ENCODE results near the gene CAPG.
A peak's percentile ranks its signal among the peaks of the same experiment; 100 is the strongest.
"Not testable (repeated sequence)": the region's sequence is repeated elsewhere in the genome, so short reads cannot be mapped to it uniquely, and the experiment has no call there.

Gene CAPG

DNA sequence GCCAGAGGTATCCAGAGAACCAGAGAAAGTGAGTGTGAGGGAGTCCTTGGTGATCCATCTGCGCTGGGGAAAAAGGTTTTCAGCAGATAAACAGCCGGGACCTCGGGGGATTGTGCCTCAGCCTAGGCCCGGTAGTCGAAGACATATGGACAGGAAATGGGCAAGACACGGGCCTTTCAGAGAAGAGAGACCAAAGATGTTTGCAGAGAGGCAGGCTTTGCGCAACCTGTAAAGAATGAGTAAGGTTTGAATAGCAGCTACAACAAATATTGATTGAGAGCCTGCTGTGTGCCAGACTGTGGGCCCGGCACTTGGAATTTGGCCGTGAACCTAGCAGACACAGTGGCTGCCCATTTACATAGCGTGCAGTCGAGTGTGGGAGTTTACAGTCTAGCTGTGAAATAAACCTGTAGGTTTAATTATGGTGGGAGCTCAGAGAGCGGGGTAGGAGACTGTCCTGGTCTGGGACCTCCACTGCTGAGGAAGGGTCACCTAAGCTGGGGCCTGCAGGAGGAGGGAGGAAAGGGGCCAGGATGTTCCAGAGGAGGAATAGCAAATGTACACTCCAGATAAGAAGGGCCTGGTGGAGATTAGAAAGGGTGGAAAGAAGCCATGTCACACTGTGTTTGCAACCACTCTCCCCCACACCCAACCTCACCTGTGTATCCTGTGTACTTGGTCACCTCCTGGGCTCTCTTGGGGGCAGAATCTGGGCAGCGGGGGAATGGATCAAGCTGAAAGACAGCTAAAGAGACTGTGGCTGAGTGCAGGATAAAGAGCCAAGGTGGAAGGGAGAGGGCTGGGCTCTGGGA lies 11.3 kb upstream of the CAPG start:
- H3K27me3 ChIP-seq (ENCODE audit: low read depth), result no peaks in the 10 kb centered on the region
- in situ Hi-C loops (cut with MboI; ENCODE audit: low sequenced_read_pairs), result no loop called here
- DNase-seq (ENCODE audit: low spot score in 2 of 2), result no peak

DNA sequence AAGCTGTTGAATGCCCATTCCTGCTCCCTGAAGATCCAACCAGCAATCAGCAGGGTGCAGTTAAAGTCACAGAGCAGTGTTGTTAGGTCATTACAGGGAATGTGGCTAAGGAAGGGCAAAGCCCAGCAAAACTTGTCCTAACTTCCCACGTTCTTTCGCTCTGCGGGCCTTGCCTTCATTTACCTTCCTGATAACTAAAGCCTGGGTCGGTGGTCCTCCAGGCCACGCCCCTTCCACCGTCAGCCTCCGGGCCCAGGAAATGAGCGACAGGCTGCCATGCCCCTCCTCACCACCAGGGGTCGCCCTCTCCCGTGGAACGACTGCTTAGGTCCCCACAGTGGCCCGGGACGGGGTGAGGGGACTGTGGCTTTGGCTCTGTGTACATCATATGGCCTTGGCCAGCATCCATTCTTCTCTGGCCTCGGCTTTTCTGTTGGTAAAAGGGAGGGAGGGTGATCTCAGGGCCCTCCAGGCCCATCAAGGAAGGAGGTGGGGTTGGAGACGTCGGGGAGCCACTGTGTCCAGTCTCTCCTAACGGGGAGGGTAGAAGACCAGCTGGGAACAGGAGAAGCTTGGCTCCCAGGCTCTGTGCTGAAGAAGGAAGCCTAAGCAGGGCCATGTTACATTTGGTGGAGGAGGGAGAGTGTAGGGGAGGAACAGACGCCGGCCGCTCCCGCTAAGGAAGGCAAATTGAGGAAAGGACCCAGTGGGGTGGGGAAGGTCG lies 10.5 kb upstream of the CAPG start:
- DNase-seq (ENCODE audit: low spot score in 2 of 2), result peak; percentile 82 to 96
- H3K36me3 ChIP-seq (replicated peaks), result no peaks in the 10 kb centered on the region

More for the DNA sequence above, 11.3 kb upstream of the CAPG start:
- Histone ChIP-seq H3K4me3 (no peak overlapping the region), H3K36me3 (replicated peaks) (no peaks in the 10 kb centered on the region), H3K9me3 (no peaks in the 10 kb centered on the region), H3K4me1 (peaks cover 24% of the 10 kb centered on the region)

DNA sequence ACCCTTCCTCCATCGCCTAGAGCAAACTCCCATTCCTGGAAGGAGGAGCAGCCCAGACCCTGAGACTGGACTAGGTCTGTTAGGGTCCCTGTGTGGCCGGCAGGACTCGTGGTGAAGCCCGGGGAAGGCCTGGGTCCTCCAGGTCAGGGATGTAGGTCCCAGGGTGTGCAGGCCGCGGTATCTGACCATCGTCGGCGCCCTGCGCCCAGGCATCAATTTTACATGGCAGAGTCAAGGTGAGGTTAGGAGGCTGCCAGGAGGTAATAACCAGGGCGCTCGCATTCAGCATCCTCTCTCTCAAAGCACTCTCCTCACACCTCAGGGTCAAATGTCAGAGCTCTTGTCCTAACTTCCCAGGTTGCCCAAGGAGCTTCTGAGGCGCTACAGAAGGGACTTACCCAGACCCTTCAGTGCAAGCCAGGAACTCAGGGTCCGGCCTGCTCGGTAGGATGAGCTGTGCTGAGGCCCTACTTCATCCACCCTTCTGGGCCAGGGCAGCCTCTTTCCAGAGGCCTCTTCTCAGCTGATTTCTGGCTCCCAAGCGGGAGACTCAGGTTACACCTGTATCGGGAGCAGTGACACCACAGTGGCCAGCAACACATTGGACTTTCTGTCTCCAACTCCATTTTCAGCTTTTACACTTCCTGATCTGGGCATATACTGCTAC lies 9.0 kb upstream of the CAPG start:
- peak overlapping the region; percentile 65 for H3K4me3 ChIP-seq
- no peaks in the 10 kb centered on the region for H3K9me3 ChIP-seq
- peaks cover 24% of the 10 kb centered on the region for H3K4me1 ChIP-seq
- H3K36me3 ChIP-seq (replicated peaks), result no peaks in the 10 kb centered on the region
- H3K27me3 ChIP-seq (ENCODE audit: low read depth), result no peaks in the 10 kb centered on the region
- no peak for DNase-seq (ENCODE audit: low spot score in 2 of 2)
- in situ Hi-C loops (cut with MboI; ENCODE audit: low sequenced_read_pairs), result loop anchor here (5.0 kb wide), 1 partner anchor 133 kb away; no protein-coding TSS in a partner anchor

More for the DNA sequence above, 10.5 kb upstream of the CAPG start:
- H3K9me3 ChIP-seq, result no peaks in the 10 kb centered on the region
- in situ Hi-C loops (cut with MboI; ENCODE audit: low sequenced_read_pairs), result no loop called here
- H3K4me1 ChIP-seq, result peaks cover 24% of the 10 kb centered on the region
- no peak overlapping the region for H3K4me3 ChIP-seq
- no peaks in the 10 kb centered on the region for H3K27me3 ChIP-seq (ENCODE audit: low read depth)

DNA sequence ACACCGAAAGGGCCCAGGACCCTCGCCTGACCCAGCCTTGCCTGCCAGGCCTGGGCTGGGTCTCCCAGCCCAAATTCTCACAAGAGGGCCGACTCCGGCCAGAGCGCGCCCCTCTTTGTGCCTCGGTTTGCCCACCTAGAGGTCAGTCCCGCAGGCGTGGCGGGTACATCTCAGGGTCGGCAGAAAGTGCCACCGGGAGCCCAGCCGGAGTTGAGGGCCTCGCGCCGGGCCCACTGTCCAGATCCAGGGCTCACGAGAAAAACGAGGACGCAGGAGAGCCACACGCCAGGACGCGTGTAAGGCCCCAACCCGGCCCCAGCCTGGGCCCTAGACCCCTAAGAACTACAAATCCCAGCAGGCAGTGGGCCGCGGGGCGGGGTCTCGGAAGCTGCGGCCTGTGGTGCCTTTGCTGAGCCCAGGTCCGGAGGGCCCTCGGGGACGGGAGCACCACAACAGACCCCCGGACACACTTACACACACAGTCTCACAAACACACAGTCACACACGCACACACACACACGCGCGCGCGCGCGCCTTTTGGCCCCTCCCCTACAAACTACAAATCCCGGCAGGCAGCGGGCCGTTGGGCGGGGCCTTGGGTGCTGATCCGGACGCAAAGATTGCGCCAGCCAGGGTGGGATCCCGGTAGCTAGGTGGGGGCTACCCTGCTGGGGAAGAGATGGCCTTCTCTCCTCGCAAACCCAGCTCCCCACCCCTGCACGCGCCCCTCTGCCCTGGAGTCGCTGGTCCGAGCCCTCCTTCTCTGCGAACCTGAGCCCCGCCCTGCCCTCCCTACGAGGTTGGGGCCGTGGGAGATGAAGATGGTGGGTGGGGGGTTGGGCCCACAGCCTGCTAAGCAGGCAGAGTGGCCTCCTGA lies 8.2 kb upstream of the CAPG start, which contains the start of gene SH2D6:
TSS of gene SH2D6 (plus strand) at position 583 of the 877 bp plus-strand sequence. CDS start 10,752 bp downstream, outside the sequence.
- H3K9me3 ChIP-seq, result no peaks in the 10 kb centered on the region
- DNase-seq (ENCODE audit: low spot score in 2 of 2), result peak; percentile 73 to 90
- H3K36me3 ChIP-seq (replicated peaks), result no peaks in the 10 kb centered on the region
- peaks cover 24% of the 10 kb centered on the region for H3K4me1 ChIP-seq
- in situ Hi-C loops (cut with MboI; ENCODE audit: low sequenced_read_pairs), result loop anchor here (5.0 kb wide), 1 partner anchor 134 kb away; no protein-coding TSS in a partner anchor
- no peaks in the 10 kb centered on the region for H3K27me3 ChIP-seq (ENCODE audit: low read depth)
- peak within 1 kb of the TSS; percentile 65 for H3K4me3 ChIP-seq

DNA sequence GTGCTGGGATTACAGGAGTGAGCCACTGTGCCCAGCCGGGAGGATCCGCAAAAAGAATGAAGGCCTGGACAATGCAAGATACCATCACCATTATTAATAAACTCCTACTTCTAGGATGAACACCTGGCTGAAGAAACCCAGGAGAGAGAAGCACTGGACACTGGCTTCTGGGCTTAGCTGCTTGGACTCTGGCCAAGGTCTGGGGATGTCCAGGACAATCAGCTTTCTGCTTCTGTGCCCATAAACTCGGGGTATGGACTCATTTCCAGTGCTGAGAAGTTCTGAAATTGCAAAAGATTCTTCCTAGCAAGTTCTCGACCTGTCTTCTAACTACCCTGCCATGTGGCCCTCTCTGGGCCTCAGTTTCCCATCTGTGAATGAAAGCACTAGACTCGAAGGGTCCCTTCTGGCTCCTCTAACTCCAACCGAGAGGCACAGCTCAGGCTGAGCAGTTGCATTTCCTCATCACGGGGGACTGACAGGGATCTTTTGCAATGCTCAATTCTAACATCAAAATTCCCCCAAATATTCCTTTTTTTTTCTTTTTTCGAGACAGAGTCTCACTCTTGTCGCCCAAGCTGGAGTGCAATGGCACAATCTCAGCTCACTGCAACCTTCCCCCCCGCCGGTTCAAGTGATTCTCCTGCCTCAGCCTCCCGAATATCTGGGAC lies 5.9 kb upstream of the CAPG start:
- H3K27me3 ChIP-seq (ENCODE audit: low read depth), result no peaks in the 10 kb centered on the region
- in situ Hi-C loops (cut with MboI; ENCODE audit: low sequenced_read_pairs), result loop anchor here (5.0 kb wide), 1 partner anchor 136 kb away; no protein-coding TSS in a partner anchor
- H3K4me1 ChIP-seq, result peaks cover 24% of the 10 kb centered on the region
- no peaks in the 10 kb centered on the region for H3K9me3 ChIP-seq
- H3K36me3 ChIP-seq (replicated peaks), result no peaks in the 10 kb centered on the region
- DNase-seq (ENCODE audit: low spot score in 2 of 2), result no peak
- no peak overlapping the region for H3K4me3 ChIP-seq

DNA sequence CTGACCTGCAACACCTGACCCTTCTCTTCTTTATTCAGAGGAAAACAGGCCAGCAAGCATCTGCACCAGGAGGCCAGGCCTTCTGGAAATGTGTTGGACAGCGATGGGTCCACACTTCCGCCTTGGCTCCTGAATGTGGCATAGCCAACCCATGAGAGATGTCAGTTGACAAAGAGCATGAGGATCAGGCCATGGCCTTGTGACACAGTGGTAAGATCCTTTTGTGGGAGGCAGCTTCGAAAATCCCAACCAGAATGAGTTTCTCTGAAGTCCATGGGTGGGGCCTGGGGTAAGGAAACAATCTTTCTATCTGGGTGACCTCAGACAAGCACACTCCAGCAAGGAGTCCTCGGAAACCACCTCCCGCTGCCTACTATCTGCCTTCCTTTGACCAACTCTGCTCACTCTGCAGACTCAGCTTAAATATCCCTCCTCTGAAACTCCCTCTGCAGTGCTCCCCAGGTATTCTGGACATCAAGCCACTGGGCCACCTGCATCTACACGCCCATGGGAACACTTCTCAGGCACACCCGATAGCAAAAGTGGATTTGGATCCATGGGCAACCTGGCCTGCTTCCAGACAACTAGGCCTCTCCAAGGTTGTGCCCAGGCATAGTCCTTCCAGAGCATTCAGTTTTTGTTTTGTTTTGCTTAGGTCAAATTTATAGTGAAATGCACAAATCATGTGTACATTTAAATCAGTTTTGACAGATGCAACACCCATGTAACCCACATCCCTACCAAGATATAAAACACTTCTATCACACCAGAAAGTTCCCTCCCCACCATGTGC lies 4.8 kb upstream of the CAPG start:
- H3K27me3 ChIP-seq (ENCODE audit: low read depth), result no peaks in the 10 kb centered on the region
- H3K9me3 ChIP-seq, result no peaks in the 10 kb centered on the region
- H3K4me3 ChIP-seq, result no peak overlapping the region
- no peak for DNase-seq (ENCODE audit: low spot score in 2 of 2)
- in situ Hi-C loops (cut with MboI; ENCODE audit: low sequenced_read_pairs), result loop anchor here (5.0 kb wide), 1 partner anchor 137 kb away; no protein-coding TSS in a partner anchor
- H3K36me3 ChIP-seq (replicated peaks), result no peaks in the 10 kb centered on the region
- H3K4me1 ChIP-seq, result peaks cover 16% of the 10 kb centered on the region

DNA sequence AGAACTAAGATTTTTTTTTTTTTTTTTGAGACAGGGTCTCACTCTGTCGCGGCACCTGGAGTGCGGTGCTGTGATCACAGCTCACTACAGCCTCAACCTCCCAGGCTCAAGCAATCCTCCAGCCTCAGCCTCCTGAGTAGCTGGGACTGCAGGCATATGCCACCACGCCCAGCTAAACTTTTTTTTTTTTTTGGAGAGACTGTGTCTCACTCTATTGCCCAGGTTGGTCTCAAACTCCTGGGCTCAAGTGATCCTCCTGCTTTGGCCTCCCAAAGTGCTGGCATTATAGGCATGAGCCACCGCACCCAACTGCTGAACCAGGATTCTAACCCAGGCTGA lies 4.2 kb upstream of the CAPG start:
- H3K36me3 ChIP-seq (replicated peaks); H3K27me3 ChIP-seq (ENCODE audit: low read depth); in situ Hi-C loops (cut with MboI; ENCODE audit: low sequenced_read_pairs); DNase-seq (ENCODE audit: low spot score in 2 of 2); H3K9me3 ChIP-seq; H3K4me3 ChIP-seq: not testable (repeated sequence)
- H3K4me1 ChIP-seq, result peaks cover 16% of the 10 kb centered on the region

DNA sequence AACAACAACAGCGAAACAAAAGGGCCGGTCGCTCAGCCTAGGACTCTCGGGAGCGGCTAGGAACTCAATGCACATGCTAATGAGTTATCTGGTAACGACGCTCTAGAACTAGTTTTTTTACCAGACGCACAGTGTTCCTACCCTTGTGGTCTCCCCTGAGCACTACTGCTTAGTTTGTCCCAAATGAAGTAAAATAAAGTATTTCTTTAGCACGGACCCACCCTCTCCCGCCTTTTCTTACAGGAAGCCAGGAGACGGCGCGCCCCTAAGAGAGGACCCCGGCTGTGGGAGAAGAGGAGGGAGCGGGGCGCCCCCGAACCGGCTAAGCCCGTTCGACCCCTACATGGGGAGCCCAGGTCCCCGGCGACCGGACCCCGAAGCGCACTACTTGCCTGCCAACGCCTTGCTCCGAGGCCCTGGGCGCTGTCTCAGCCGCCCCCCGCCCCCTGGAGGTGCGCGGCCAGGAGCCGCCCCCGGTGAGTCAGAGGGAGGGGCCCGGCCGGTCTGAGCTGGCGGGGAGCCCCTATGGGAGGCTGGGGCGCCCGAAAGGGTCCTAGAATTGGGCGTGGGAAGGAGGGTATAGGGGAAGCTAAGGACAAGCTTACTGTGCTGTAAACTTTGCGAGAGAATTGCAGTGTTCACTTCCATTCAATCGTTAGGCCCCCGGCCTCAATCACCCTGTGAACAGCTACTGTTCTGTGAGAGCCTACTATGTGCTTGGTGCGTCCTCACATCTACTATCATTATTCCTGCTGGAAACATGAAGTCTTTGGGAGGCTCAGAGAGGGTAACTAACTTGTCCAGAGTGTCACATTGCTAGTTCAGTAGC lies 3.6 kb upstream of the CAPG start:
- H3K4me1 ChIP-seq, result peaks cover 10% of the 10 kb centered on the region
- DNase-seq (ENCODE audit: low spot score in 2 of 2), result no peak
- in situ Hi-C loops (cut with MboI; ENCODE audit: low sequenced_read_pairs), result no loop called here
- no peak overlapping the region for H3K4me3 ChIP-seq
- H3K9me3 ChIP-seq, result no peaks in the 10 kb centered on the region
- no peaks in the 10 kb centered on the region for H3K36me3 ChIP-seq (replicated peaks)
- no peaks in the 10 kb centered on the region for H3K27me3 ChIP-seq (ENCODE audit: low read depth)

DNA sequence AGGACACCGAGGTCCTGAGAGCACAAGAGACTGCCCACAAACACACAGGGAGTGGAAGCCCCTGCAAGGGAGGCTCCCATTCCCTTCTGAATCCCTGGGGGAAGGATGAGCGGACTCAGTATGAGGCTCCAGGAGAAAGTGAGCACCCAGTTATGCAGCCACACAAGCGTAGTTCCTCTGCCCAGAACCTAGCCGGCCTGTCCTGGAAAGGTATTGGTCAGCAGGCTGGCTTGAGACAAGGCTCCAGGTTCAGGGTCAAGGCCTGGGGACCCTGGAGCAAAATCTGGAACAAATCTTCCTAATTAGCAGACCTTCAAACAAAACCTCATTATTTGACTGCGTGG lies 1.2 kb upstream of the CAPG start:
- DNase-seq (ENCODE audit: low spot score in 2 of 2), result no peak
- Histone ChIP-seq H3K27me3 (ENCODE audit: low read depth) (no peaks in the 10 kb centered on the region), H3K9me3 (no peaks in the 10 kb centered on the region), H3K36me3 (replicated peaks) (no peaks in the 10 kb centered on the region), H3K4me1 (peaks cover 6% of the 10 kb centered on the region), H3K4me3 (no peak overlapping the region)
- in situ Hi-C loops (cut with MboI; ENCODE audit: low sequenced_read_pairs), result no loop called here

DNA sequence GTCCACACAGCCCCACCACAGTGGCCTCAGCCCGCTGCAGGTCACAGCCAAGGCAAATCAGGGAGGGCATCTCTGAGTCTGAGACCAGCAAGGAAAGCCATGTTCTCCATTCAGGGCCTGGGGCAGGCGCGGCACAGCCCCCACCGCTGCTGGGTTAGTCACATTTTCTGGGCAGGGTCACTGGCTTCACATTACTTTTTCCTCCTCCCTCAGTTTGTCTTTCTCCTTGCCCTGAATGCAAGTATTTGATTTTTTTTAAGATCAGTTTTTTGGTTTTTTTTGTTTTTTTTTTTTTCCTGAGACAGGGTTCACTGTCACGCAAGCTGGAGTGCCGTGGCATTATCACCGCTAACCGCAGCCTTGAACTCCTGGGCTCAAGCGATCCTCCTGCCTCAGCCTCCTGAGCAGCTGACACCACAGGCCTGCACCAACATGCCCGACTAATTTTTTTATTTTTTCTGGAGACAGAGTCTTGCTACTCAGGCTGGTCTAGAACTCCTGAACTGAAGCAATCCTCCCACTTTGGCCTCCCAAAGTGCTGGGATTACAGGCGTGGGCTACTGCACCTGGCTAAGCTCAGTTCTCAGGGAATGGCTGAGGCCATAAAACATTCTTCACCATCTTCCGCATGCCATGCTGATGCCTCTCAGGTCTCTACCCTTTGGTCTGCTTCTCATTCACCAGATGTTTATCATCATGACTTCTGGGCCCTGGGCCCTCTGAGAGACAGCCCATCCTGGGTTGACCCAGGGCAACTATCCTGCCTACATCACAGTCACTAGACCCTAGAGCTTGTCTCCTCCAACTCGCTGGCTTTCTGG lies 628 bp upstream of the CAPG start:
- H3K4me1 ChIP-seq, result peaks cover 6% of the 10 kb centered on the region
- no peaks in the 10 kb centered on the region for H3K36me3 ChIP-seq (replicated peaks)
- DNase-seq (ENCODE audit: low spot score in 2 of 2), result no peak
- H3K27me3 ChIP-seq (ENCODE audit: low read depth), result no peaks in the 10 kb centered on the region
- in situ Hi-C loops (cut with MboI; ENCODE audit: low sequenced_read_pairs), result no loop called here
- no peaks in the 10 kb centered on the region for H3K9me3 ChIP-seq
- H3K4me3 ChIP-seq, result no peak overlapping the region

All from HAP-1 (cell line).